NCI-H69 (cell line): ENCODE data around the gene OR4E1.
"Not testable (repeated sequence)": the region's sequence is repeated elsewhere in the genome, so short reads cannot be mapped to it uniquely, and the experiment has no call there.

ENCODE experiments used
- DNase-seq: peaks from one replicate; lab custom pipeline; 2025; lab: John Stamatoyannopoulos, UW

The OR4E1 gene

GRCh38 chr14:21673718-21674117, at the start of gene OR4E1:
TSS of gene OR4E1 (minus strand) at chr14:21673818. CDS start at chr14:21670935, 2,883 bp downstream.
- DNase-seq, result no peak

GRCh38 chr14:21721504-21721903, 47.9 kb upstream of the OR4E1 start:
- no peak for DNase-seq

- DNase-seq, result no peak
Measured at GRCh38 chr14:21719841-21720240, 46.2 kb upstream of the OR4E1 start.

GRCh38 chr14:21714318-21714929, 40.8 kb upstream of the OR4E1 start:
- no peak for DNase-seq

- no peak for DNase-seq
Measured at GRCh38 chr14:21712036-21712435, 38.4 kb upstream of the OR4E1 start.

- DNase-seq, result peak; percentile 53
Measured at GRCh38 chr14:21711360-21711961, 37.8 kb upstream of the OR4E1 start.

- DNase-seq, result no peak
Measured at GRCh38 chr14:21704338-21704737, 30.7 kb upstream of the OR4E1 start.

- DNase-seq, result no peak
Measured at GRCh38 chr14:21703357-21704326, 30.0 kb upstream of the OR4E1 start.

GRCh38 chr14:21702316-21702715, 28.7 kb upstream of the OR4E1 start:
- no peak for DNase-seq

- no peak for DNase-seq
Measured at GRCh38 chr14:21699551-21699950, 25.9 kb upstream of the OR4E1 start.

- DNase-seq, result not testable (repeated sequence)
Measured at GRCh38 chr14:21698538-21698937, 24.9 kb upstream of the OR4E1 start.

GRCh38 chr14:21697662-21698061, 24.0 kb upstream of the OR4E1 start:
- DNase-seq, result not testable (repeated sequence)

- no peak for DNase-seq
Measured at GRCh38 chr14:21694425-21694824, 20.8 kb upstream of the OR4E1 start.

GRCh38 chr14:21686468-21686867, 12.8 kb upstream of the OR4E1 start:
- no peak for DNase-seq

GRCh38 chr14:21680072-21680471, 6.5 kb upstream of the OR4E1 start:
- DNase-seq, result no peak

GRCh38 chr14:21675566-21675965, 1.9 kb upstream of the OR4E1 start:
- DNase-seq, result no peak

GRCh38 chr14:21672116-21672515, 1.5 kb downstream of the OR4E1 start:
- DNase-seq, result no peak

- no peak for DNase-seq
Measured at GRCh38 chr14:21671371-21671770, 2.2 kb downstream of the OR4E1 start.

- no peak for DNase-seq
Measured at GRCh38 chr14:21669284-21669683, 4.3 kb downstream of the OR4E1 start.

- no peak for DNase-seq
Measured at GRCh38 chr14:21668377-21668776, 5.2 kb downstream of the OR4E1 start.

- DNase-seq, result no peak
Measured at GRCh38 chr14:21656980-21657379, 16.6 kb downstream of the OR4E1 start.

GRCh38 chr14:21654215-21654614, 19.4 kb downstream of the OR4E1 start:
- DNase-seq, result no peak
